B cell (primary cell): ENCODE results near the gene GRID1. TPM values are rescaled to one million over a fixed set of nuclear protein-coding genes. Genes with fewer than 3 reads are reported as not detected.

Experiments used
- ATAC-seq: fragments of 200-7000 bp; cut with Tn5 transposase; one replicate; pipeline ENCODE4 v1.10.0; 2021; ENCODE audit warnings: low read depth, mild to moderate bottlenecking, moderate number of reproducible peaks, moderate library complexity
- CTCF ChIA-PET: fragments of 350-600 bp; sonication (Branson Sonifier 250); formaldehyde crosslinking; loops from one replicate; lab custom pipeline; 2021; ENCODE audit warnings: antibody characterized with exemption, inconsistent platforms; lab: Charles Lee
- POLR2A ChIA-PET: fragments of 350-600 bp; sonication (Branson Sonifier 250); formaldehyde crosslinking; loops from one replicate; lab custom pipeline; 2021; ENCODE audit warnings: antibody characterized with exemption; lab: Charles Lee
- DNase-seq: peaks from one replicate; pipeline ENCODE4 v3.0.0; 2013
- H2AFZ ChIP-seq: 2 replicates; pipeline ENCODE4 v1.6.1; 2012; ENCODE audit warnings: mild to moderate bottlenecking, low read depth, low read length; ENCODE audit not compliant: insufficient read depth, poor library complexity, severe bottlenecking
- H3K27ac ChIP-seq, 2 donors: 1 replicate in 1 of 2; 2 replicates in 1 of 2; pipeline ENCODE4 v1.5.1; 2012 to 2013; ENCODE audit warnings: low read length in 2 of 2, mild to moderate bottlenecking in 2 of 2, moderate library complexity in 1 of 2
- H3K27me3 ChIP-seq, 4 experiments: fragments of 200-600 bp in 1 of 4; sonication (generic) in 1 of 4; replicated peaks in 1 of 4; 1 replicate in 2 of 4; 2 replicates in 2 of 4; pipeline versions ENCODE4 v1.6.1 to v1.7.0; 2013 to 2016; ENCODE audit warnings: low read length in 3 of 4, mild to moderate bottlenecking in 2 of 4, mixed read lengths in 1 of 4, moderate library complexity in 1 of 4; ENCODE audit not compliant: insufficient read depth in 4 of 4, control insufficient read depth in 3 of 4; ENCODE audit errors: control extremely low read depth in 1 of 4
- H3K36me3 ChIP-seq, 2 experiments: replicated peaks in 1 of 2; 1 replicate in 1 of 2; 2 replicates in 1 of 2; pipeline versions ENCODE4 v1.6.1 to v1.7.1; 2013; ENCODE audit warnings: low read length in 1 of 2; ENCODE audit not compliant: insufficient read depth in 2 of 2, control insufficient read depth in 1 of 2; ENCODE audit errors: control extremely low read depth in 1 of 2, extremely low read depth in 1 of 2
- H3K4me1 ChIP-seq, 2 donors: fragments of 200-600 bp in 1 of 2; sonication (generic) in 1 of 2; 1 replicate in 1 of 2; 2 replicates in 1 of 2; pipeline versions ENCODE4 v1.5.1 to v1.6.1; 2013 to 2017; ENCODE audit warnings: low read length in 2 of 2; ENCODE audit not compliant: control insufficient read depth in 2 of 2, insufficient read depth in 2 of 2
- H3K4me2 ChIP-seq: replicated peaks from 2 replicates; pipeline ENCODE3; 2012; ENCODE audit warnings: mild to moderate bottlenecking, low read depth, low read length; ENCODE audit not compliant: poor library complexity, severe bottlenecking
- H3K4me3 ChIP-seq, 5 experiments: fragments of 200-600 bp in 1 of 5; sonication (generic) in 1 of 5; 1 replicate in 3 of 5; 2 replicates in 2 of 5; pipeline versions ENCODE4 v1.5.1 to v1.7.0; 2011 to 2016; ENCODE audit warnings: low read length in 4 of 5, mild to moderate bottlenecking in 4 of 5, low read depth in 2 of 5, control low read depth in 1 of 5, moderate library complexity in 1 of 5; ENCODE audit not compliant: insufficient read depth in 1 of 5; ENCODE audit errors: control extremely low read depth in 1 of 5, extremely low read depth in 1 of 5
- H3K79me2 ChIP-seq: fragments of 200-600 bp; sonication (generic); one replicate; pipeline ENCODE4 v1.6.0; 2016; ENCODE audit warnings: low read length; ENCODE audit not compliant: control insufficient read depth, insufficient read depth
- H3K9ac ChIP-seq: fragments of 200-600 bp; sonication (generic); 2 replicates; pipeline ENCODE4 v1.6.1; 2017; ENCODE audit warnings: mild to moderate bottlenecking, low read length, moderate library complexity
- H3K9me3 ChIP-seq, 3 donors: one replicate each; pipeline versions ENCODE4 v1.6.1 to v1.7.1; 2013; ENCODE audit warnings: low read length in 2 of 3; ENCODE audit not compliant: control insufficient read depth in 2 of 3, insufficient read depth in 1 of 3; ENCODE audit errors: control extremely low read depth in 1 of 3
- H4K20me1 ChIP-seq: 2 replicates; pipeline ENCODE4 v1.6.0; 2012; ENCODE audit warnings: mild to moderate bottlenecking, low read length; ENCODE audit not compliant: insufficient read depth, control insufficient read depth, poor library complexity, severe bottlenecking
- H3K27ac Mint-ChIP-seq: one replicate; pipeline ENCODE4 v1.8.0; 2021; ENCODE audit warnings: mixed read lengths
- H3K27me3 Mint-ChIP-seq: one replicate; pipeline ENCODE4 v1.8.0; 2021; ENCODE audit warnings: mixed read lengths
- H3K4me1 Mint-ChIP-seq: one replicate; pipeline ENCODE4 v1.8.0; 2021; ENCODE audit warnings: mixed read lengths
- H3K4me3 Mint-ChIP-seq: one replicate; pipeline ENCODE4 v1.8.0; 2021; ENCODE audit warnings: mixed read lengths
- H3K9me3 Mint-ChIP-seq: one replicate; pipeline ENCODE4 v1.8.0; 2022; ENCODE audit warnings: mixed read lengths; ENCODE audit not compliant: insufficient read depth
- CTCF ChIP-seq: fragments of 200-600 bp; IDR thresholded peaks from one replicate; pipeline ENCODE4 v1.8.0; 2022; ENCODE audit warnings: antibody characterized with exemption, mild to moderate bottlenecking
- EZH2 ChIP-seq: IDR thresholded peaks from 2 replicates; pipeline ENCODE4 v1.6.1; 2012; ENCODE audit warnings: borderline replicate concordance, low read depth, mild to moderate bottlenecking, moderate library complexity, low read length; ENCODE audit not compliant: insufficient read depth, poor library complexity, severe bottlenecking
- WGBS: methylation state at CpG from one replicate; pipeline ENCODE4 v1.1.5; 2013; ENCODE audit warnings: missing lambda C conversion rate; ENCODE audit not compliant: insufficient coverage; 5-methylcytosine and 5-hydroxymethylcytosine counted together
- intact Hi-C: fragments of 100-400 bp; cut with micrococcal nuclease; formaldehyde crosslinking; loops from one replicate; pipeline ENCODE4 v1.10.0; 2022
- polyA plus RNA-seq: library from polyadenylated mRNA; depleted of rRNA; stranded (reverse); fragments of >200 nt; gene quantifications from 2 replicates; pipeline ENCODE4 v1.2.3, GENCODE V29; 2012
- total RNA-seq, 2 donors: library from RNA; stranded (reverse); fragments of 120-200 nt in 1 of 2; gene quantifications; 1 replicate in 1 of 2; 2 replicates in 1 of 2; pipeline versions ENCODE4 v1.2.3 to v1.2.4, GENCODE V29; 2013 to 2022

The GRID1 gene
- total and polyA plus RNA-seq, 2 donors (not counting 1 experiment from before 2014, with no cell fraction given) = not detected

GRCh38 chr10:86159797-86160196 lies 206.8 kb downstream of the GRID1 start:
- no peaks in the 10 kb centered on the region for H3K9me3 Mint-ChIP-seq
- WGBS = 73% methylated on average over 2 of the region's 3 CpGs
- Histone ChIP-seq H4K20me1 (no peaks in the 10 kb centered on the region), H3K36me3 (no peaks in the 10 kb centered on the region), H2AFZ (no peak overlapping the region), H3K79me2 (no peaks in the 10 kb centered on the region), H3K27ac (no peak overlapping the region), H3K9me3 (no peaks in the 10 kb centered on the region), H3K9ac (no peak overlapping the region), H3K4me1 (no peaks in the 10 kb centered on the region), H3K4me2 (no peak overlapping the region), H3K4me3 (no peak overlapping the region), H3K27me3 (no peaks in the 10 kb centered on the region)
- intact Hi-C loops = no loop called here
- peaks cover 8% of the 10 kb centered on the region for H3K27me3 Mint-ChIP-seq
- TF ChIP-seq CTCF = no peak
- no peak overlapping the region for H3K27ac Mint-ChIP-seq
- ChIA-PET CTCF (no interaction called here), POLR2A (no interaction called here)
- ATAC-seq = no peak
- H3K4me1 Mint-ChIP-seq = no peaks in the 10 kb centered on the region
- no peak overlapping the region for H3K4me3 Mint-ChIP-seq
- no peak for DNase-seq

GRCh38 chr10:86155054-86155921 lies 211.3 kb downstream of the GRID1 start:
- no peak overlapping the region for H3K4me2 ChIP-seq
- H3K36me3 ChIP-seq = no peaks in the 10 kb centered on the region
- H3K9me3 ChIP-seq = no peaks in the 10 kb centered on the region
- Mint-ChIP-seq H3K4me3 (no peak overlapping the region), H3K9me3 (no peaks in the 10 kb centered on the region), H3K4me1 (no peaks in the 10 kb centered on the region), H3K27ac (no peak overlapping the region), H3K27me3 (peaks cover 13% of the 10 kb centered on the region)
- H3K27me3 ChIP-seq = no peaks in the 10 kb centered on the region
- TF ChIP-seq CTCF (no peak), EZH2 (no peak)
- DNase-seq = no peak
- ATAC-seq = no peak
- ChIA-PET CTCF (no interaction called here), POLR2A (no interaction called here)
- no peaks in the 10 kb centered on the region for H3K79me2 ChIP-seq
- H3K9ac ChIP-seq = no peak overlapping the region
- H4K20me1 ChIP-seq = no peaks in the 10 kb centered on the region
- no peak overlapping the region for H2AFZ ChIP-seq
- H3K4me3 ChIP-seq = no peak overlapping the region
- intact Hi-C loops = no loop called here
- WGBS = 53% methylated on average over 4 of the region's 7 CpGs
- H3K4me1 ChIP-seq = no peaks in the 10 kb centered on the region
- no peak overlapping the region for H3K27ac ChIP-seq
